Measurements from ENCODE around the gene MSRB3.

GRCh38 chr12:65411171-65411570 lies 132.7 kb downstream of the MSRB3 start:
- TF ChIP-seq CTCF (IDR thresholded peaks at IDR 0.05) = no peak
- no peak for TF ChIP-seq EZH2 (IDR thresholded peaks at IDR 0.05; ENCODE audit: borderline replicate concordance, insufficient read depth, low read depth, low read length, poor library complexity, severe bottlenecking)

Data from B cell (primary cell).